ENCODE measurements around the gene IST1. TPM values are rescaled to one million over a fixed set of nuclear protein-coding genes. Genes with fewer than 3 reads are reported as not detected.

Gene IST1
- total RNA-seq, 1 donor from 2014 or later = 116 TPM

DNA sequence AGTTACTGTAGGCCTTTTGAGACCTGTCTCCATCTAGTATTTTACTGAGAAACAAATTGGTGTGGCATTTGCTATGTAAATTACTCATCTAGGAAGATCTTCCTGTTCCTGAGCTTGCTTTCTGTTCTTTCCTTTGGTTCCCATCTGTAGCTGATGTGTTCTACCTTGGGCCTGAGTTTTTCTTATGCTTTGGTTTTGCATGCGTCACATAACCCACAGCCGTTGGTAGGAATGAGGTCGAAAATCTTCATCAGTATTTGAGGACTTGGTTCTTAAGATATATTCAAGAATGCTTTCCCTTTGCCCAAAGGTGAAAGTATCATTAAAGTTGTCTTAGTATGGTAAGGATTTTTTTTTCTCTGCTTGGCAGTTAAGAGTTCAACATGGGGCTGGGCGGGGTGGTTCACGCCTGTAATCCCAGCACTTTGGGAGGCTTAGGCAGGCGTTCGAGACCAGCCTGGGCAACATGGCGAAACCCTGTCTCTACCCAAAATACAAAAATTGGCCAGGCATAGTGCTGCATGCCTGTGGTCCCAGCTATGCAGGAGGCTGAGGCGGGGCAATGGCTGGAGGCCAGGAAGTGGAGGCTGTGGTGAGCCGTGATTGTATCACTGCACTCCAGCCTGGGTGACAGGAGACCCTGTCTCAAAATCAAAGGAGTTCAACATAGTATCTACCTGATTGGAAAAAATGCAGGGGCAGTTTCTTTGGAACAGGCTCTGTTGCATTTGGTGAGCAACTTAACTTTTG lies 28.8 kb downstream of the IST1 start:
- peaks cover 2 to 26% of the 10 kb centered on the region in 2 donors for H3K4me1 ChIP-seq
- H3K27me3 ChIP-seq = no peaks in the 10 kb centered on the region
- H3K27ac ChIP-seq = no peak overlapping the region
- no peak for DNase-seq (ENCODE audit: low spot score in 2 of 2)
- intact Hi-C loops (cut with DNase I) = no loop called here
- H3K4me3 ChIP-seq = no peak overlapping the region
- no peaks in the 10 kb centered on the region for H3K9me3 ChIP-seq
- peaks cover 77 to 90% of the 10 kb centered on the region in 2 donors for H3K36me3 ChIP-seq
- TF ChIP-seq, protein P1, sequence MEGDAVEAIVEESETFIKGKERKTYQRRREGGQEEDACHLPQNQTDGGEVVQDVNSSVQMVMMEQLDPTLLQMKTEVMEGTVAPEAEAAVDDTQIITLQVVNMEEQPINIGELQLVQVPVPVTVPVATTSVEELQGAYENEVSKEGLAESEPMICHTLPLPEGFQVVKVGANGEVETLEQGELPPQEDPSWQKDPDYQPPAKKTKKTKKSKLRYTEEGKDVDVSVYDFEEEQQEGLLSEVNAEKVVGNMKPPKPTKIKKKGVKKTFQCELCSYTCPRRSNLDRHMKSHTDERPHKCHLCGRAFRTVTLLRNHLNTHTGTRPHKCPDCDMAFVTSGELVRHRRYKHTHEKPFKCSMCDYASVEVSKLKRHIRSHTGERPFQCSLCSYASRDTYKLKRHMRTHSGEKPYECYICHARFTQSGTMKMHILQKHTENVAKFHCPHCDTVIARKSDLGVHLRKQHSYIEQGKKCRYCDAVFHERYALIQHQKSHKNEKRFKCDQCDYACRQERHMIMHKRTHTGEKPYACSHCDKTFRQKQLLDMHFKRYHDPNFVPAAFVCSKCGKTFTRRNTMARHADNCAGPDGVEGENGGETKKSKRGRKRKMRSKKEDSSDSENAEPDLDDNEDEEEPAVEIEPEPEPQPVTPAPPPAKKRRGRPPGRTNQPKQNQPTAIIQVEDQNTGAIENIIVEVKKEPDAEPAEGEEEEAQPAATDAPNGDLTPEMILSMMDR (IDR thresholded peaks at IDR 0.05) = no peak

DNA sequence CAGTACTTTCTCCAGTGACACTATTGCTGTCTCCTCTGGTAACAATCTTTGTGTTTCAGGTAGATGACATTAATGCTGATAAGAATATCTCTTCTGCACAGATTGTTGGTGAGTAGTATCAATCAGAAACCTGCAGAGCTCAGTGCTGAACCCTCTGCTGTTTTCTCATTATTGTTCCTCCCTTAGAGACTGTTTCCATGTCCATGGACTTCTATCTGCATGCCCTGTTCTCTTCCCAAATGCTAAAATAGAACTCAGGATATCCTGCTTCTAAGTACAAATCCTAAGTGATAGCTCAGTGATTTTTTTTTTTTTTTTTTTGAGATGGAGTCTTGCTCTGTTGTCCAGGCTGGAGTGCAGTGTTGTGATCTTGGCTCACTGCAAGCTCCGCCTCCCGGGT lies 29.4 kb downstream of the IST1 start:
- intact Hi-C loops (cut with DNase I) = loop anchor here (5.0 kb wide), 1 partner anchor 42 kb away; the partner anchor contains the start of gene ZNF821
- Histone ChIP-seq H3K36me3 (peaks cover 74 to 84% of the 10 kb centered on the region in 2 donors), H3K4me1 (peaks cover 2 to 26% of the 10 kb centered on the region in 2 donors)

DNA sequence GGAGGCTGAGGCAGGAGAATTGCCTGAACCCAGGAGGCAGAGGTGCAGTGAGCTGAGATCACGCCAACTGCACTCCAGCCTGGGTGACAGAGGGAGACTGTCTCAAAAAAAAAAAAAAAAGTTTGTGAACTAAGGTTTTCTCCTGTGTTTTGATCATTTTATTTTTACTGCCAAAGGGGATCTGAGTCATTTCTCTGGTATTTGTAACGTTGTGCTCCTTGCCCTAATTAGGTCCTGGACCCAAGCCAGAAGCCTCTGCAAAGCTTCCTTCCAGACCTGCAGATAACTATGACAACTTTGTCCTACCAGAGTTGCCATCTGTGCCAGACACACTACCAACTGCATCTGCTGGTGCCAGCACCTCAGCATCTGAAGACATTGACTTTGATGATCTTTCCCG lies 32.1 kb downstream of the IST1 start:
- Histone ChIP-seq H3K27ac (peak overlapping the region; percentile 53 to 76), H3K27me3 (no peaks in the 10 kb centered on the region), H3K4me1 (peaks cover 2 to 26% of the 10 kb centered on the region in 2 donors), H3K4me3 (no peak overlapping the region), H3K9me3 (no peaks in the 10 kb centered on the region), H3K36me3 (peaks cover 50 to 57% of the 10 kb centered on the region in 2 donors)
- intact Hi-C loops (cut with DNase I) = loop anchor here (1.0 to 5.0 kb wide), 2 partner anchors 32 to 45 kb away; partner anchors contain the start of genes IST1 and ZNF821
- TF ChIP-seq, protein P1 (IDR thresholded peaks at IDR 0.05) = no peak
- peak in 1 of 2 donors; percentile 73 for DNase-seq (ENCODE audit: low spot score in 2 of 2)

More for the DNA sequence above, 29.4 kb downstream of the IST1 start:
- no peaks in the 10 kb centered on the region for H3K9me3 ChIP-seq
- no peak overlapping the region for H3K4me3 ChIP-seq
- no peak for DNase-seq (ENCODE audit: low spot score in 2 of 2)
- no peaks in the 10 kb centered on the region for H3K27me3 ChIP-seq
- TF ChIP-seq, protein P1 (IDR thresholded peaks at IDR 0.05) = no peak
- no peak overlapping the region for H3K27ac ChIP-seq

DNA sequence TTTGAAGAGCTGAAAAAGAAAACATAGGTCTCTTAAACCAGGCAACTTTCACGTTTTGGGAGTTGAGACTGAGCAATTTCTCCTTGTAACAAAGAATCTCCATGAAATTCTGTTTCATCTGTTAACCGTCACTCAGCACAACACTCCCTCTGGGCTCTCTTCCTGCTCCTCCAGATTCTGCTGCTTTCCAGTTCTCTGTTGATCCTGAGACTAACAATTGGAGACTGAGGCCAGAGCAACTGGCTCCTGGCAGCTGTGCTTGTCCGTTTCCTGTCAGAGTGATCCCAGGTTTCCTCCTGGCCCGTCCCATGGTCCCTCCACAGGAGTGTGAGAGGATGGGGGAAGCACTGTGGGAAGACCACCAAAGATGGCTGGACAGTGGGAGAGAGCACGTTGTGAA lies 32.5 kb downstream of the IST1 start:
- Histone ChIP-seq H3K4me1 (peaks cover 2 to 26% of the 10 kb centered on the region in 2 donors), H3K27me3 (no peaks in the 10 kb centered on the region), H3K27ac (peak overlapping the region; percentile 53 to 76), H3K36me3 (peaks cover 46 to 53% of the 10 kb centered on the region in 2 donors), H3K4me3 (no peak overlapping the region), H3K9me3 (no peaks in the 10 kb centered on the region)
- DNase-seq (ENCODE audit: low spot score in 2 of 2) = no peak
- TF ChIP-seq, protein P1 (IDR thresholded peaks at IDR 0.05) = no peak
- intact Hi-C loops (cut with DNase I) = loop anchor here (1.0 to 5.0 kb wide), 2 partner anchors 32 to 45 kb away; partner anchors contain the start of genes IST1 and ZNF821

DNA sequence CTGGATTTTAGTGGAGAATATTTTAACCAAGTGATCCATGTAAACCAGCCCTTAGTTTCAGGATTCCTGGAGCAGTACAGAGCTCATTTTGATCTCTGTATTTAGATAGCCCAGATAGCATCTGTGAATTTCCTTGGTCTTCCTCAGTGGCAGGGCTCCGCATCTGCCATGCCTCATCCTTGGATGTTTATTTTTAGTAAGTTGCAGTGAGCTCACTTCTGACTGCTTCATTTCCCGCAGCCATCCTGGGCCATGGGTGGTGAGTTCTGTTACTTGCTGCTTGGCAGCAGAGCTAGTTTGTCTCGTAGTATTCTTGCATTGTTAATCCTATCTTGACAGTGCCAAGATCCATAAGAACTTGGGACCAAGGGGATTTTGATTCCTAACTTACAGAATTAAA lies 33.7 kb downstream of the IST1 start:
- TF ChIP-seq, protein P1 (IDR thresholded peaks at IDR 0.05) = no peak
- peak overlapping the region; percentile 53 to 76 for H3K27ac ChIP-seq
- no peak for DNase-seq (ENCODE audit: low spot score in 2 of 2)
- H3K27me3 ChIP-seq = no peaks in the 10 kb centered on the region
- H3K36me3 ChIP-seq = peaks cover 38 to 47% of the 10 kb centered on the region in 2 donors
- H3K4me3 ChIP-seq = no peak overlapping the region
- intact Hi-C loops (cut with DNase I) = loop anchor here (5.0 kb wide), 1 partner anchor 47 kb away; the partner anchor contains the start of gene ZNF821
- H3K9me3 ChIP-seq = no peaks in the 10 kb centered on the region
- peaks cover 2 to 26% of the 10 kb centered on the region in 2 donors for H3K4me1 ChIP-seq

All from ascending aorta (tissue), 2 donors.